CD4-positive, CD25-positive, alpha-beta regulatory T cell (primary cell): ENCODE results near the gene SEL1L. TPM values are rescaled to one million over a fixed set of nuclear protein-coding genes. Genes with fewer than 3 reads are reported as not detected.
"Not testable (repeated sequence)": the region's sequence is repeated elsewhere in the genome, so short reads cannot be mapped to it uniquely, and the experiment has no call there.

Source experiments
- ATAC-seq, 2 donors: fragments of 150-1000 bp; cut with Tn5 transposase; one replicate each; pipeline ENCODE4 v1.10.0; 2021; ENCODE audit warnings: low read depth in 2 of 2, moderate number of reproducible peaks in 2 of 2, moderate library complexity in 1 of 2
- DNase-seq, 3 donors: peaks; one replicate each; pipeline versions ENCODE4 v3.0.0 to v3.0.0-alpha.2; 2012 to 2022; ENCODE audit warnings: mixed read lengths in 1 of 3
- H3K27ac ChIP-seq: one replicate; pipeline ENCODE4 v1.7.0; 2013; ENCODE audit warnings: mild to moderate bottlenecking, low read length; ENCODE audit not compliant: insufficient read depth, poor library complexity, severe bottlenecking
- H3K27me3 ChIP-seq: one replicate; pipeline ENCODE4 v1.7.0; 2013; ENCODE audit warnings: low read length; ENCODE audit not compliant: control insufficient read depth, insufficient read depth
- H3K36me3 ChIP-seq: one replicate; pipeline ENCODE4 v1.7.0; 2013; ENCODE audit warnings: mild to moderate bottlenecking, low read length, moderate library complexity; ENCODE audit not compliant: control insufficient read depth, insufficient read depth
- H3K4me1 ChIP-seq: 2 replicates; pipeline ENCODE4 v1.7.0; 2013; ENCODE audit warnings: mild to moderate bottlenecking, low read length; ENCODE audit not compliant: insufficient read depth, control insufficient read depth, poor library complexity, severe bottlenecking
- H3K4me3 ChIP-seq: one replicate; pipeline ENCODE4 v1.7.0; 2013; ENCODE audit warnings: low read depth, mild to moderate bottlenecking, low read length, moderate library complexity
- H3K9me3 ChIP-seq, 2 experiments: 1 replicate in 1 of 2; 2 replicates in 1 of 2; pipeline ENCODE4 v1.7.0; 2013; ENCODE audit warnings: low read length in 2 of 2, mild to moderate bottlenecking in 1 of 2, moderate library complexity in 1 of 2; ENCODE audit not compliant: control insufficient read depth in 2 of 2
- H3K27ac Mint-ChIP-seq, 3 donors: one replicate each; pipeline ENCODE4 v1.8.0; 2020 to 2022; ENCODE audit warnings: mild to moderate bottlenecking in 3 of 3, mixed read lengths in 3 of 3, moderate library complexity in 2 of 3
- H3K27me3 Mint-ChIP-seq: one replicate; pipeline ENCODE4 v1.8.0; 2022; ENCODE audit warnings: mild to moderate bottlenecking, mixed read lengths
- H3K36me3 Mint-ChIP-seq: one replicate; pipeline ENCODE4 v1.8.0; 2020; ENCODE audit warnings: mixed read lengths
- H3K4me1 Mint-ChIP-seq, 4 donors: one replicate each; pipeline ENCODE4 v1.8.0; 2020 to 2022; ENCODE audit warnings: mixed read lengths in 4 of 4, mild to moderate bottlenecking in 1 of 4
- H3K4me3 Mint-ChIP-seq, 4 donors: one replicate each; pipeline ENCODE4 v1.8.0; 2020 to 2022; ENCODE audit warnings: mild to moderate bottlenecking in 4 of 4, mixed read lengths in 4 of 4, moderate library complexity in 3 of 4
- H3K9me3 Mint-ChIP-seq, 7 donors: one replicate each; pipeline ENCODE4 v1.8.0; 2020 to 2022; ENCODE audit warnings: mixed read lengths in 7 of 7, mild to moderate bottlenecking in 3 of 7, moderate library complexity in 2 of 7
- polyA plus RNA-seq, 4 donors: library from polyadenylated mRNA; unstranded; fragments of 300-500 nt; fragmentation: Illumina TruSeq; gene quantifications; one replicate each; pipeline ENCODE4 v1.2.3, GENCODE V29; 2021
- total RNA-seq: library from RNA; stranded (reverse); gene quantifications from one replicate; pipeline ENCODE4 v1.2.3, GENCODE V29; 2022

SEL1L gene
- total and polyA plus RNA-seq, 5 donors from 2014 or later, result 19.3 to 57.6 (median 20.3) TPM

- H3K36me3 ChIP-seq, result no peaks in the 10 kb centered on the region
- H3K27me3 ChIP-seq, result peaks cover 2% of the 10 kb centered on the region
- no peak overlapping the region for H3K27ac ChIP-seq
- Mint-ChIP-seq H3K27me3 (peaks cover 23% of the 10 kb centered on the region), H3K27ac (no peak overlapping the region), H3K9me3 (no peaks in the 10 kb centered on the region), H3K36me3 (no peaks in the 10 kb centered on the region), H3K4me3 (no peak overlapping the region), H3K4me1 (no peaks in the 10 kb centered on the region)
- no peak for DNase-seq
- no peaks in the 10 kb centered on the region for H3K9me3 ChIP-seq
- no peak for ATAC-seq
- no peak overlapping the region for H3K4me3 ChIP-seq
- H3K4me1 ChIP-seq, result no peaks in the 10 kb centered on the region
These were observed 27.6 kb upstream of the SEL1L start for GRCh38 chr14:81561084-81561775.

- no peaks in the 10 kb centered on the region for H3K9me3 Mint-ChIP-seq
- H3K4me1 Mint-ChIP-seq, result no peaks in the 10 kb centered on the region
- H3K4me3 ChIP-seq, result no peak overlapping the region
- no peaks in the 10 kb centered on the region for H3K36me3 ChIP-seq
- peaks cover 14% of the 10 kb centered on the region for H3K27me3 Mint-ChIP-seq
- H3K4me1 ChIP-seq, result no peaks in the 10 kb centered on the region
- peaks cover 2% of the 10 kb centered on the region for H3K27me3 ChIP-seq
- DNase-seq (no peak), ATAC-seq (no peak)
- H3K4me3 Mint-ChIP-seq, result no peak overlapping the region
- no peaks in the 10 kb centered on the region for H3K9me3 ChIP-seq
- no peaks in the 10 kb centered on the region for H3K36me3 Mint-ChIP-seq
- H3K27ac Mint-ChIP-seq, result no peak overlapping the region
- H3K27ac ChIP-seq, result no peak overlapping the region
These were observed 25.7 kb upstream of the SEL1L start for GRCh38 chr14:81559385-81559784.

GRCh38 chr14:81557146-81557545, 23.5 kb upstream of the SEL1L start:
- Histone ChIP-seq H3K4me3 (no peak overlapping the region), H3K36me3 (no peaks in the 10 kb centered on the region), H3K4me1 (no peaks in the 10 kb centered on the region), H3K9me3 (no peaks in the 10 kb centered on the region), H3K27me3 (peaks cover 2% of the 10 kb centered on the region), H3K27ac (no peak overlapping the region)
- no peak for ATAC-seq
- Mint-ChIP-seq H3K4me1 (no peaks in the 10 kb centered on the region), H3K27me3 (peaks cover 12% of the 10 kb centered on the region), H3K9me3 (no peaks in the 10 kb centered on the region), H3K27ac (no peak overlapping the region), H3K4me3 (no peak overlapping the region), H3K36me3 (no peaks in the 10 kb centered on the region)
- no peak for DNase-seq

GRCh38 chr14:81555684-81556083, 22.0 kb upstream of the SEL1L start:
- DNase-seq (no peak), ATAC-seq (no peak)
- no peaks in the 10 kb centered on the region for H3K9me3 Mint-ChIP-seq
- Histone ChIP-seq H3K4me1 (no peaks in the 10 kb centered on the region), H3K9me3 (no peaks in the 10 kb centered on the region), H3K36me3 (no peaks in the 10 kb centered on the region), H3K4me3 (no peak overlapping the region), H3K27me3 (no peaks in the 10 kb centered on the region), H3K27ac (no peak overlapping the region)
- no peak overlapping the region for H3K4me3 Mint-ChIP-seq
- no peaks in the 10 kb centered on the region for H3K36me3 Mint-ChIP-seq
- H3K27me3 Mint-ChIP-seq, result peaks cover 7% of the 10 kb centered on the region
- H3K4me1 Mint-ChIP-seq, result peaks cover 0 to 5% (median 2%) of the 10 kb centered on the region in 4 donors
- H3K27ac Mint-ChIP-seq, result no peak overlapping the region

GRCh38 chr14:81555051-81555450, 21.4 kb upstream of the SEL1L start:
- Histone ChIP-seq H3K4me3 (no peak overlapping the region), H3K4me1 (no peaks in the 10 kb centered on the region), H3K27me3 (no peaks in the 10 kb centered on the region), H3K36me3 (no peaks in the 10 kb centered on the region), H3K9me3 (no peaks in the 10 kb centered on the region), H3K27ac (no peak overlapping the region)
- DNase-seq (no peak), ATAC-seq (no peak)
- H3K27ac Mint-ChIP-seq, result no peak overlapping the region
- peaks cover 7% of the 10 kb centered on the region for H3K27me3 Mint-ChIP-seq
- H3K4me3 Mint-ChIP-seq, result no peak overlapping the region
- no peaks in the 10 kb centered on the region for H3K36me3 Mint-ChIP-seq
- peaks cover 1 to 9% (median 6%) of the 10 kb centered on the region in 4 donors for H3K4me1 Mint-ChIP-seq
- H3K9me3 Mint-ChIP-seq, result no peaks in the 10 kb centered on the region

- no peak overlapping the region for H3K27ac Mint-ChIP-seq
- Histone ChIP-seq H3K27me3 (no peaks in the 10 kb centered on the region), H3K36me3 (no peaks in the 10 kb centered on the region), H3K4me3 (no peak overlapping the region), H3K9me3 (no peaks in the 10 kb centered on the region), H3K4me1 (no peaks in the 10 kb centered on the region), H3K27ac (no peak overlapping the region)
- no peak for ATAC-seq
- H3K9me3 Mint-ChIP-seq, result peaks cover 0 to 4% (median 0%) of the 10 kb centered on the region in 7 donors
- DNase-seq, result no peak
- no peaks in the 10 kb centered on the region for H3K36me3 Mint-ChIP-seq
- H3K4me3 Mint-ChIP-seq, result no peak overlapping the region
- H3K27me3 Mint-ChIP-seq, result no peaks in the 10 kb centered on the region
- H3K4me1 Mint-ChIP-seq, result peaks cover 5 to 19% (median 8%) of the 10 kb centered on the region in 4 donors
These were observed 17.8 kb upstream of the SEL1L start for GRCh38 chr14:81551471-81551870.

- no peak for ATAC-seq
- H3K4me1 ChIP-seq, result no peaks in the 10 kb centered on the region
- H3K4me1 Mint-ChIP-seq, result peaks cover 5 to 19% (median 8%) of the 10 kb centered on the region in 4 donors
- no peaks in the 10 kb centered on the region for H3K27me3 ChIP-seq
- H3K36me3 Mint-ChIP-seq, result no peaks in the 10 kb centered on the region
- H3K4me3 ChIP-seq, result no peak overlapping the region
- H3K9me3 ChIP-seq, result no peaks in the 10 kb centered on the region
- peak in 1 of 3 donors; percentile 22 for DNase-seq
- H3K27me3 Mint-ChIP-seq, result no peaks in the 10 kb centered on the region
- peaks cover 0 to 7% (median 0%) of the 10 kb centered on the region in 7 donors for H3K9me3 Mint-ChIP-seq
- no peak overlapping the region for H3K27ac Mint-ChIP-seq
- H3K4me3 Mint-ChIP-seq, result no peak overlapping the region
- H3K36me3 ChIP-seq, result no peaks in the 10 kb centered on the region
- H3K27ac ChIP-seq, result no peak overlapping the region
These were observed 16.5 kb upstream of the SEL1L start for GRCh38 chr14:81550001-81550637.

- ATAC-seq, H3K4me1 ChIP-seq, H3K27me3 ChIP-seq, H3K4me1 Mint-ChIP-seq, H3K4me3 Mint-ChIP-seq, H3K9me3 ChIP-seq, DNase-seq, H3K27ac Mint-ChIP-seq, H3K36me3 Mint-ChIP-seq, H3K4me3 ChIP-seq, H3K36me3 ChIP-seq, H3K27ac ChIP-seq, H3K9me3 Mint-ChIP-seq: not testable (repeated sequence)
- H3K27me3 Mint-ChIP-seq, result peaks cover 21% of the 10 kb centered on the region
These were observed 7.6 kb upstream of the SEL1L start for GRCh38 chr14:81541206-81541605.
